ENCODE results near the gene RCBTB1. TPM values are rescaled to one million over a fixed set of nuclear protein-coding genes. Genes with fewer than 3 reads are reported as not detected.

Gene RCBTB1
- total RNA-seq, 1 donor from 2014 or later, result 24.9 TPM

DNA sequence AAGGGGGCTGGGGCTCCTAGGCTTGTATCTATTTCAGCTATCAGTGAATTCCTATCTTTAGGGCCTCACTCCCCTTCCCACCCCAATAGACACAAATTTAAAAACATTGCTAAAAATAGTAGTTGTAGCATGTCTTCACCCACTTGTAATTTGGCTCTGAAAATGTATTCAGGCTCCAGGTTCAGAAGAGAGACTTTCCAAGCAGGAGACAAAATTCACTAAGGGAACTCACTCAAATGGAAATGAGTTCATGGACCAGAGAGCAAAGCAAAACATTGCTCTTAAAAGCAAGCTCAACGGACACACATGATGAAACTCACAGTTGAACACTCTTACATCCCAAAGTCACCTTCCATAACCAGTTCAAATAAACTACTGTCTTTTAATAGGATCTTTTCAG, 52.8 kb downstream of the RCBTB1 start:
- no peaks in the 10 kb centered on the region for H3K27me3 ChIP-seq (ENCODE audit: low read depth)
- no peaks in the 10 kb centered on the region for H3K4me1 ChIP-seq
- H3K9me3 ChIP-seq, result no peaks in the 10 kb centered on the region
- TF ChIP-seq, protein P1, sequence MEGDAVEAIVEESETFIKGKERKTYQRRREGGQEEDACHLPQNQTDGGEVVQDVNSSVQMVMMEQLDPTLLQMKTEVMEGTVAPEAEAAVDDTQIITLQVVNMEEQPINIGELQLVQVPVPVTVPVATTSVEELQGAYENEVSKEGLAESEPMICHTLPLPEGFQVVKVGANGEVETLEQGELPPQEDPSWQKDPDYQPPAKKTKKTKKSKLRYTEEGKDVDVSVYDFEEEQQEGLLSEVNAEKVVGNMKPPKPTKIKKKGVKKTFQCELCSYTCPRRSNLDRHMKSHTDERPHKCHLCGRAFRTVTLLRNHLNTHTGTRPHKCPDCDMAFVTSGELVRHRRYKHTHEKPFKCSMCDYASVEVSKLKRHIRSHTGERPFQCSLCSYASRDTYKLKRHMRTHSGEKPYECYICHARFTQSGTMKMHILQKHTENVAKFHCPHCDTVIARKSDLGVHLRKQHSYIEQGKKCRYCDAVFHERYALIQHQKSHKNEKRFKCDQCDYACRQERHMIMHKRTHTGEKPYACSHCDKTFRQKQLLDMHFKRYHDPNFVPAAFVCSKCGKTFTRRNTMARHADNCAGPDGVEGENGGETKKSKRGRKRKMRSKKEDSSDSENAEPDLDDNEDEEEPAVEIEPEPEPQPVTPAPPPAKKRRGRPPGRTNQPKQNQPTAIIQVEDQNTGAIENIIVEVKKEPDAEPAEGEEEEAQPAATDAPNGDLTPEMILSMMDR (IDR thresholded peaks at IDR 0.05), result no peak
- peaks cover 37% of the 10 kb centered on the region for H3K36me3 ChIP-seq
- no peak for DNase-seq
- H3K27ac ChIP-seq, result no peak overlapping the region
- no peak overlapping the region for H3K4me3 ChIP-seq
- intact Hi-C loops (cut with DNase I), result loop anchor here (5.0 kb wide), 1 partner anchor 85 kb away; no protein-coding TSS in a partner anchor
- ATAC-seq, result no peak

DNA sequence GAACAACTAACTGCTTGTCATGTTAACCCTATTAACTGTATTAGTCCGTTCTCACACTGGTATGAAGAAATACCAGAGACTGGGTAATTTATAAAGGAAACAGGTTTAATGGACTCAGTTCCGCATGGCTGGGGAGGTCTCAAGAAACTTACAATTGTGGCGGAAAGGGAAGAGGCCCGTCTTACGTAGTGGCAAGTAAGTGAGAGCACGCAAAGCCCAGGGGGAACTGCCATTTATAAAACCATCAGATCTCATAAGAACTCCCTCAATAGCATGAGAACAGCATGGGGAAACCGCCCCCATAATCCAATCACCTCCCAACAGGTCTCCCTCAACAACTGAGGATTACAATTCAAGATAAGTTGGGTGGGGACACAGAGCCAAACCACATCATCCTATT, 54.9 kb downstream of the RCBTB1 start:
- H3K4me1 ChIP-seq, result no peaks in the 10 kb centered on the region

DNA sequence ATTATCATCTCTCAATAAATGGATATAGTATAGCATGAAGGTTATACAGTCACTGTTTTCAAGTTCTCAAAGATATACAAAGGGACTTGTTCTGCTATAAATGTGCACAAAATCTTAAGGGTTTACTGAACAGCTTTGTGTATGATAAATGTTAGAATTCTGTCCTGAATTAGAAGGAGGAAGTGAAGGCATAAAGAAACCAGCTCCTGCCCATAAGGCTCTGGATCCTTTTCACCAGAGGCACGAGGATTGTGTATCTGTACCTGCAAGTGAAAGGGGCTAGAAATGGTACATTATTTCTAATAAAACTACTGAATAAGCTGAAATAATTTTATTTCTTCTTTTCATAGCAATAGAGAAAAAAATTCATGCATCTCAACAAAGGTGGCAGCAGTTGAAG, 57.2 kb downstream of the RCBTB1 start:
- Histone ChIP-seq H3K4me1 (no peaks in the 10 kb centered on the region), H3K36me3 (peaks cover 63% of the 10 kb centered on the region), H3K9me3 (no peaks in the 10 kb centered on the region), H3K27me3 (ENCODE audit: low read depth) (no peaks in the 10 kb centered on the region), H3K27ac (no peak overlapping the region), H3K4me3 (no peak overlapping the region)
- TF ChIP-seq, protein P1 (IDR thresholded peaks at IDR 0.05), result no peak
- no peak for ATAC-seq
- intact Hi-C loops (cut with DNase I), result no loop called here
- no peak for DNase-seq

More for the DNA sequence above, 54.9 kb downstream of the RCBTB1 start:
- ATAC-seq (peak in 1 of 2 donors; percentile 35), DNase-seq (no peak)
- Histone ChIP-seq H3K36me3 (peaks cover 58% of the 10 kb centered on the region), H3K9me3 (no peaks in the 10 kb centered on the region), H3K4me3 (no peak overlapping the region), H3K27me3 (ENCODE audit: low read depth) (no peaks in the 10 kb centered on the region), H3K27ac (no peak overlapping the region)
- TF ChIP-seq, protein P1 (IDR thresholded peaks at IDR 0.05), result no peak
- intact Hi-C loops (cut with DNase I), result loop anchor here (5.0 kb wide), 1 partner anchor 87 kb away; no protein-coding TSS in a partner anchor

DNA sequence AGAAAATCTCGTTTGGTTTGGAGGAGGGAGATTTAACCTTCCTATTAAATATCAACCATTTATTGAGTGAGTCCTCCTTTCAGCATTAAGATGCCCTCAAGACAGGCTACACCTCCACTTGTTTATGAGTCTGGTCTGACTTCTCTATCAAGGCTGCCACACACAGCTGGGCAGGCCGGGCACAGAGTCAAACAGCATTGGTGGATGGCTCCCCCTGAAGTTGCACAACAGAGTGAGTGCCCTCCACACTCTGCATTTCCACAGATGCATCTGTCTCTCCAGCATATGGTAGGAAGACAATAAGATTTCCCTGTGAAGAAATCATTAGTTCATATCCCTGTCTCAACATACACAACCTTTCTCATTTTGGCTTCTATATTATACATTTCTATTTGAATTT, 58.2 kb downstream of the RCBTB1 start:
- intact Hi-C loops (cut with DNase I), result no loop called here
- TF ChIP-seq, protein P1 (IDR thresholded peaks at IDR 0.05), result no peak
- H3K36me3 ChIP-seq, result peaks cover 73% of the 10 kb centered on the region
- H3K4me1 ChIP-seq, result no peaks in the 10 kb centered on the region
- ATAC-seq, result no peak
- H3K9me3 ChIP-seq, result no peaks in the 10 kb centered on the region
- H3K27ac ChIP-seq, result no peak overlapping the region
- H3K27me3 ChIP-seq (ENCODE audit: low read depth), result no peaks in the 10 kb centered on the region
- H3K4me3 ChIP-seq, result no peak overlapping the region
- DNase-seq, result no peak

DNA sequence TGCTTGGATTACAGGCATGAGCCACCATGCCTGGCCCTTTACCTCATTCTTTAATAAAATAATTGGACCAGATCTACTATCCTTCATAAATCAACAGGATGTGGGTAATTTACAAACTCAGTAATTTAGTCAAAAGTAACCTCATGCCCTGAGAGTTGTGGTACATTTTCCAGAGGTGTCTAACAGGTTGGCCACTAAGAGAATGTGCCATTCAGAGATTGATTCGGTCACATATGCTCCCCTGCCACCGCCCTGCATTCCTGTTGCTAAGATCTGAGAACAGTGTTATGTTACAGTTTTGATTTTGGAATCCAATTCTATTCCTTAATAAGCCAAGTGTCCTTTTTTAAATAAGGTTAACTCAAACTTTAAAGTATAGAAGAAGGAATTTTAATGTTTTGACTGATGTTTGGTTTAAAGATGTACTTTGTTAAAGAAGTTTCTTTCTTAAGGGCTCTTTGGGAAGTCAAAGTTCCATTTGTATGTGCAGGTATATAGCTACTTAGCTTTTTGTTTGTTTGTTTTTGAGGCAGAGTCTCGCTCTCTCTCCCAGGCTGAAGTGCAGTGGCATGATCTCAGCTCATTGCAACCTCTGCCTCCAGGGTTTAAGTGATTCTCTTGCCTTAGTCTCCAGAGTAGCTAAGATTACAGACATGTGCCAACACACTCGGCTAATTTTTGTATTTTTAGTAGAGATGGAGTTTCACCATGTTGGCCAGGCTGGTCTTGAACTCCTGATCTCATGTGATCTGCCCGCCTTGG, 60.4 kb downstream of the RCBTB1 start:
- Histone ChIP-seq H3K27ac (peak overlapping the region; percentile 61), H3K4me1 (no peaks in the 10 kb centered on the region), H3K9me3 (no peaks in the 10 kb centered on the region), H3K36me3 (peaks cover 95% of the 10 kb centered on the region), H3K4me3 (no peak overlapping the region), H3K27me3 (ENCODE audit: low read depth) (no peaks in the 10 kb centered on the region)
- TF ChIP-seq, protein P1 (IDR thresholded peaks at IDR 0.05), result no peak
- ATAC-seq (peak; percentile 87 to 92), DNase-seq (peak; percentile 57)
- intact Hi-C loops (cut with DNase I), result no loop called here
